NT2/D1 (cell line): Measurements from ENCODE around the gene TFDP1.

ENCODE experiments used
- DNase-seq: peaks from one replicate; pipeline ENCODE4 v3.0.0-alpha.2; 2011; ENCODE audit warnings: low read depth, low spot score
- H3K27me3 ChIP-seq: 2 replicates; pipeline ENCODE4 v1.6.0; 2011; ENCODE audit warnings: mild to moderate bottlenecking; ENCODE audit not compliant: insufficient read length, insufficient read depth
- H3K36me3 ChIP-seq: 2 replicates; pipeline ENCODE4 v1.6.1; 2011; ENCODE audit warnings: mild to moderate bottlenecking, low read length, mixed read lengths; ENCODE audit not compliant: insufficient read depth, insufficient read length
- H3K4me1 ChIP-seq: 2 replicates; pipeline ENCODE4 v1.5.1; 2011; ENCODE audit not compliant: insufficient read depth, insufficient read length
- H3K4me3 ChIP-seq: 2 replicates; pipeline ENCODE4 v1.5.1; 2011; ENCODE audit warnings: low read depth; ENCODE audit not compliant: insufficient read length
- H3K9ac ChIP-seq: 2 replicates; pipeline ENCODE4 v1.6.0; 2011; ENCODE audit warnings: low read depth; ENCODE audit not compliant: insufficient read length
- H3K9me3 ChIP-seq: 2 replicates; pipeline ENCODE4 v1.5.1; 2011; ENCODE audit warnings: mild to moderate bottlenecking, low read length; ENCODE audit not compliant: insufficient read depth
- SUZ12 ChIP-seq: IDR thresholded peaks from 2 replicates; pipeline ENCODE4 v1.6.1; 2011; ENCODE audit not compliant: insufficient read length, insufficient read depth; ENCODE audit errors: extremely low read depth
- YY1 ChIP-seq: IDR thresholded peaks from 2 replicates; pipeline ENCODE4 v1.6.1; 2011; ENCODE audit not compliant: insufficient read length, insufficient read depth
- ZNF274 ChIP-seq: IDR thresholded peaks from 2 replicates; pipeline ENCODE4 v1.6.1; 2011; ENCODE audit warnings: mild to moderate bottlenecking, low read depth, low read length

The TFDP1 gene

DNA sequence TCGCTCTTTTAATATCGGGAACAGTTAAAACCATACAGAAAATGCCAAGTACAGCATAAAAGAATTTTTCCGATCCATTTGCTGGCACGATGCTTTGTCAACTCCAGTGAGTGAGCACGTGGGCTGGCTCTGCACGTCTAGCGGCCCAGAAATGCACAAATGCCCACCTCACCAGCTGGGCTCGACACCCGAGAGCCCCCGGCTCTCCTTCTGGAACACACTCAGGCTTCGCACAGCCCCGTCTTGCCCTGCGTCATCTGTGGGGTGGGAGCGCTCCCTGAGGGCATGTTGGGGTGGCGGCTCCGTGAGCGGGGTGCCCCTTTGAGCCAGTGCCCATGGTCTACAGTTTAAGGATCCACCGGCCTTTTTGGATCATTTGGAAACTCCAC is 48.9 kb downstream of the TFDP1 start:
- Histone ChIP-seq H3K36me3 (peaks cover 90% of the 10 kb centered on the region), H3K4me1 (no peaks in the 10 kb centered on the region), H3K4me3 (no peak overlapping the region), H3K27me3 (no peaks in the 10 kb centered on the region), H3K9me3 (no peaks in the 10 kb centered on the region), H3K9ac (no peak overlapping the region)
- no peak for TF ChIP-seq YY1
- no peak for TF ChIP-seq SUZ12
- no peak for TF ChIP-seq ZNF274
- no peak for DNase-seq

DNA sequence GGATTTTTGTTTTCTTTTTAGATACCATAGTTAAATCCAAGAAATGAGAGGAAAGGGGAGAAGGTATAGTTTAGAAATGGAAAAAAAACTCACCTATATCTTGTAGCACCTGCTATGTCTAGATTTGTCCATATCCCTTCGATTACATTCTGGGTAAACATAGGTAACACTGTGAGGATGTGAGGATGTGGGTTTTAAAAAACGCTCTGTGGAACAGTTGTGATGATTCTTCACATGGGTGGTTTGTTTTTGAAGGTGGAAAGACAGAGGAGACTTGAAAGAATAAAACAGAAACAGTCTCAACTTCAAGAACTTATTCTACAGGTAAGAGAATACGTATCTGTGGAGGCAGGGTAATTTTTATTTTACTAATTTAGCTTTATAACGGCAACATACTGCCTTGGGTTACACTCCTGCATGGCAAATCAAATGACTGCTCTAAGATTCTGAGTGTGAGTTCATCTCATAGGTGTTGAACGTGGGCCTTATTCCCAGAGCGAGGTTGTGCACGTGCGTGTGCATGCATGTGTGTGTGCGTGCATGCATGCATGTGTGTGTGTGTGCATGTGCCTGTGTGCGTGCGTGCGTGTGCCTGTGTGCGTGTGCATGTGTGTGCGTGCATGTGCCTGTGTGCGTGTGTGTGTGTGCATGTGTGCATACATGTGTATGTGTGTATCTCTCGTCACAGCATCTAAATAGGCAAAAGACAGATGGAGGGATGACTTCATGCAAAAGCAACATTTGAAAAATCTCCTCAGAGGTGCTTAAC is 49.9 kb downstream of the TFDP1 start:
- Histone ChIP-seq H3K36me3 (peaks cover 89% of the 10 kb centered on the region), H3K27me3 (no peaks in the 10 kb centered on the region), H3K4me3 (no peak overlapping the region), H3K4me1 (no peaks in the 10 kb centered on the region), H3K9ac (no peak overlapping the region), H3K9me3 (no peaks in the 10 kb centered on the region)
- DNase-seq: no peak
- TF ChIP-seq YY1 (no peak), ZNF274 (no peak), SUZ12 (no peak)

DNA sequence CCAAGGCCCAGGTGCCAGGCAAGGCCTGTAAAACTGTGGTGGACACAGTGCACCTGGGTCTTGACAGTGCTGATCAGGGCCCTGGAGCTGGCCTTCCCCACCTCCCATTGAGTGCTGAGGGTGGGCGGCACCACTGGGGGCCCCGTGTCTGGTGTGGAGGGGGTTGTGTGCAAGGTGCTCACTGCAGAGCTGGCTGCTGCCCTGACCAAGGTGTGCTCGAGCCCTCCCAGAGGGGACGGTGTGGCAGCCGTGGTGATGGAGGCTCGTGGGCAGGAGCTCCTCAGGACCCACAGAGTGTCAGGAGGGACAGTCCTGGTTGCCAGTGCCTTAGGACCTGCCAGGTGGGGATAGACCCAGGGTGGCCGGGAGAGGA is 50.5 kb downstream of the TFDP1 start:
- Histone ChIP-seq H3K36me3 (peaks cover 89% of the 10 kb centered on the region), H3K27me3 (no peaks in the 10 kb centered on the region), H3K4me1 (no peaks in the 10 kb centered on the region), H3K4me3 (no peak overlapping the region), H3K9ac (no peak overlapping the region), H3K9me3 (no peaks in the 10 kb centered on the region)
- no peak for DNase-seq
- TF ChIP-seq YY1 (no peak), ZNF274 (no peak), SUZ12 (no peak)

- peaks cover 92% of the 10 kb centered on the region for H3K36me3 ChIP-seq
- TF ChIP-seq ZNF274 (no peak), SUZ12 (no peak), YY1 (no peak)
These were observed 51.2 kb downstream of the TFDP1 start for GRCh38 chr13:113635709-113636108.

GRCh38 chr13:113636266-113636963 is 51.9 kb downstream of the TFDP1 start:
- H3K9ac ChIP-seq: no peak overlapping the region
- no peaks in the 10 kb centered on the region for H3K27me3 ChIP-seq
- no peaks in the 10 kb centered on the region for H3K9me3 ChIP-seq
- no peak overlapping the region for H3K4me3 ChIP-seq
- TF ChIP-seq SUZ12: no peak
- TF ChIP-seq ZNF274: no peak
- no peak for TF ChIP-seq YY1
- no peak for DNase-seq
- no peaks in the 10 kb centered on the region for H3K4me1 ChIP-seq
- H3K36me3 ChIP-seq: peaks cover 91% of the 10 kb centered on the region

More at GRCh38 chr13:113635709-113636108, 51.2 kb downstream of the TFDP1 start:
- no peaks in the 10 kb centered on the region for H3K4me1 ChIP-seq
- no peaks in the 10 kb centered on the region for H3K9me3 ChIP-seq
- no peaks in the 10 kb centered on the region for H3K27me3 ChIP-seq
- no peak overlapping the region for H3K9ac ChIP-seq
- DNase-seq: no peak
- H3K4me3 ChIP-seq: no peak overlapping the region

DNA sequence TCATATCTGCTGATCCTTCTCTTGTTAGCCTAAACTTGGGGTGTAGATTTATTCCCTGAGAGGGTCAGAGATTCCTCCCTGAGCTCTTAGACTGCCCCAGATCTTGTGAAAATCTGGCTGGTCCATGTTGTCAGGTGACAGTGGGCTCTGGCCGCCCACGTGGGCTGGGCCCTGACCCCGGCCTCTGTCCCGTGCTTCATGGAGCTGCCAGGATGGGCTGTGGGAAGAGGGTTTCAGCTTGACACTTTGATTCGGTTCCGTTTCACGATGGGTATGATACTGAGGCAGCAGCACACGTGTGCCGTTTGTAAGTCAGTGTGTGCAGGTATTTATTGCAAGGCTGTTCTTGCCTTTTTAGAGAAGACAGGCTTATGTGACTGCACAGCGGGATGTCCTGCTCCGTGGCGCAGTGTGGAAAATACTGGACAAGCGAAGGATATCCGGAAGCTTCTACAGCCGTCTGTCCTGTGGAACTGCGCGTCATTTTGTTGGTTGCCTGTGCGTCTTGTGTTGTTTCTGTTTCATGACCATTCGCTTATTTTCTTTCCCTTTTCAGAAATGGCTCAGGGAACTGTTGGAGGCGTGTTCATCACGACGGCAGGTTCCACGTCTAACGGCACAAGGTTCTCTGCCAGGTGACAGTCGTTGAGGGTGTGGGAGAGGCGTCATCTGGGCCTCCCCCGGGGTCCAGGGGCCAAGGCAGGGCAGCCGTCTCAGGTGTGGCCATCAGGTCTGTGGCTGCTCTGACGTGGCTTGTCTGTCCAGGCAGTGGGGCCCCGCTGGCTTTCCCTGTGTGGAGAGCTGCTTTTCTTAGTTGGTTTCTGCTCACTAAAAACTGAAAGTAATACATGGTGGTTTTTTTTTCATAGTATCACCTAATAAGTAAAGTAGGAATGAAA is 53.0 kb downstream of the TFDP1 start:
- no peaks in the 10 kb centered on the region for H3K9me3 ChIP-seq
- no peaks in the 10 kb centered on the region for H3K27me3 ChIP-seq
- no peak for TF ChIP-seq YY1
- no peak for TF ChIP-seq ZNF274
- TF ChIP-seq SUZ12: no peak
- H3K9ac ChIP-seq: no peak overlapping the region
- peaks cover 85% of the 10 kb centered on the region for H3K36me3 ChIP-seq
- no peak overlapping the region for H3K4me3 ChIP-seq
- DNase-seq: no peak
- no peaks in the 10 kb centered on the region for H3K4me1 ChIP-seq
